Measurements from ENCODE around the gene LTB4R.

DNA sequence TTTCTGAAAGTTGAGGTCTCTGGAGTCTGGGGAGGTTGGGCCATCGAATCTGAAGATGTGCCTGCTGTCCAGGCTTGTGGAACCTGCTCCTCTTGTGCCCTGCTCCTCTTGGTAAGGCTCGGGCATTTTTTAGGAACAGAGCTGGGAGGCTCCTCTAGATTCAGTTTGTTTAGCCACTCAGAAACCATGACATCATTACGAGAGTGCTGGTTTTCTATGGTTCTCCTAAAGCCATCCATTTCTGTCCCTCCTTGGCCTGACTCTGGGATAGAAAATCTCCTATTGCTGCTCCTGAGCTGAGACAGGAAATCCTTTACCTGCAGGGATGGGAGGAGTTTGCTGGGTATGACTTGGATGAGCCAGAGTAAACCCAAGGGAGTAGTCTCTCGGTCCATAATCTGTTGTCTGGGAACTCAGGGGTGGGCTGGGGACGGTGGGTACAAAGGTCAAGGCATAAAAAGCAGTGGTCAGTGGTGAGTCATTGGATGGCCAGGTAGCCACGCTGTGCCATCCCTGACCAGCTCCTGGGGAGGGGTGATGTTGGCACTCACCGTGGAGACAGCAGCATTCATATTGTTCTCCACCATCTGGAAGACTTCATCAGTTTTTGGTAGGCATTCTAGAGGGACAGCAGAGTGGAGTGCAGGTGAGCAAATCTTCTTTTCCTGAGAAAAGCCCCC, 26.0 kb downstream of the LTB4R start:
- TF ChIP-seq POLR2A (IDR thresholded peaks at IDR 0.05; ENCODE audit: low read depth, low read length): no peak
- TF ChIP-seq POLR2AphosphoS5 (IDR thresholded peaks at IDR 0.05; ENCODE audit: low read depth, low read length): no peak
- TF ChIP-seq TAF1 (IDR thresholded peaks at IDR 0.05; ENCODE audit: low read depth, low read length): no peak
- TF ChIP-seq SPI1 (IDR thresholded peaks at IDR 0.05; ENCODE audit: low read depth, low read length): no peak
- no peak for TF ChIP-seq PAX5 (IDR thresholded peaks at IDR 0.05; ENCODE audit: insufficient read depth, low read length, severe bottlenecking)
